GM18907 (cell line): ENCODE measurements around the gene TMC8.
"Not testable (repeated sequence)": the region's sequence is repeated elsewhere in the genome, so short reads cannot be mapped to it uniquely, and the experiment has no call there.

Experiments used
- ATAC-seq: cut with Tn5 transposase; IDR thresholded peaks from one replicate; pipeline ENCODE4 v1.9.1; 2021; ENCODE audit warnings: mild to moderate bottlenecking, moderate library complexity; ENCODE audit not compliant: unreplicated experiment

Gene TMC8

DNA sequence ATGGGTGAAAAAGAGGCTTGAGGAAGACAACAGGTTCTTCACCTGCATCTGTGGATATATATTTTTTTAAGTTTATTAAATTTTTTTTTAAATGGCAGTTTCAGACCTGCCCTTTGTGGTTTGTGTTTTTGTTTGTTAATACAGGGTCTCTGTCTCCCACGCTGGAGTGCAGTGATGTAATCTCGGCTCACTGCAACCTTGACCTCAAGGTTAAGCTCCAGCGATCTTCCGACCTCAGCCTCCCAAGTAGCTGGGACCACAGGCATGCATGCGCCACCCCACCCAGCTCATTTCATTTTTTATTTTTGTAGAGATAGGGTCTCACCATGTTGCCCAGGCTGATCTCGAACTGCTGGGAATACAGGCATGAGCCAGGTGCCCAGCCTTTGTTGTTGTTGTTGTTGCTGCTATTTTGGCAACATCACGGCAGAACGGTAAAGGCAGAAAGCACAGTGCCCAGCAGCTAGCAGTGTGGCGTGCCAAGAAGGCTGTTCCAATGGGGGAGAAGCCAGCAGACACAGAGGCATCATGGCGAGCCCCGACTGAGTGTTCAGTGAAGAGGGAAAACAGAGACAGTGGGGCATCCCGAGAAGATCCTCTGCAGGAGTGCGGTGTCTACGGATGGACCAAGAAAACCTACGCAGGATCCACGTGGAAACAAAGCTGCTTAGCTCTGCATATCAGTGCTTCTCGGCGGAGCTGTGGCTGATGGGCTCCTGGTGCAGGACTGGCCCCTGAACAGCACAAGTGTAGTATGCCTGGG is 21.7 kb upstream of the TMC8 start:
- no peak for ATAC-seq

DNA sequence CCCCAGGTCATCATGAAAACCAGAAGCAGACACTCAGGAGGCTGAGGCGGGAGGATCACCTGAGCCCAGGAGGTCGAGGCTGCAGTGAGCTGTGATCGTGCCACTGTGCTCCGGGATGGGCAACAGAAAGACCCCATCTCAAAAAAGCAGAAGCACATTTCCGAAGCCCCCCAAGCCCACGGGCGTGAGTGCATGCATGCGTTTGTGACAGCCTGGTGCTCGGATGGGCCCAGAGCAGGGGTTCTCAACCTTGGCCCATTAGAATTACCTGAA is 21.1 kb upstream of the TMC8 start:
- ATAC-seq, result no peak

DNA sequence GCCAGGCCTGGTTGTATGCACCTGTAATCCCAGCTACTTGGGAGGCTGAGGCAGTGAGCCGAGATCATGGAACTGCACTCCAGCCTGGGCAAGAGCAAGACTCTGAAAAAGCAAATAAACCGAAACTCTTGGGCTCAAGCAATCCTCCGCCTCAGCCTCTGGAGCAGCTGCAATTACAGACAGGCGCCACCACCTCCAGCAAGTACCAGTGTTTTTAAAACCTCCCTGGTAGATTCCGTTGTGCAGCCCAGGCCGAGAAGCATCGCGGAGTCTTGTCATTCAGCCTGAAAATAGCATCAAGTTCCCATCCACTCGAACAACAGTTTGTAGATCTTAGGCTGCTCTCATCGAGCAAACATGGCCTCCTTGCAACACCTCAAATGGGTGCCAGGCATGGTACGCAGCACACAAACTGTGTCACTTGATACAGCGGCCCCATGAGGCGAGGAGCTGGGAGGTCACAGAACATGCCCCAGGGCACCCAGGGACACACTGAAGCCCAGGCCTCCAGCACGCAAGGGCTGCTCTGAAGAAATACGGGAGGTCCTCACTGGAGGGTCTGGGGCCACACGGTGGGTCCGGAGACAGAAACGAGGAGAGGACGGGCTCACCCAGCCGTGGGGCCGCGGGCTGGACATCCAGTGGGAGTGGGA is 20.1 kb upstream of the TMC8 start:
- no peak for ATAC-seq

DNA sequence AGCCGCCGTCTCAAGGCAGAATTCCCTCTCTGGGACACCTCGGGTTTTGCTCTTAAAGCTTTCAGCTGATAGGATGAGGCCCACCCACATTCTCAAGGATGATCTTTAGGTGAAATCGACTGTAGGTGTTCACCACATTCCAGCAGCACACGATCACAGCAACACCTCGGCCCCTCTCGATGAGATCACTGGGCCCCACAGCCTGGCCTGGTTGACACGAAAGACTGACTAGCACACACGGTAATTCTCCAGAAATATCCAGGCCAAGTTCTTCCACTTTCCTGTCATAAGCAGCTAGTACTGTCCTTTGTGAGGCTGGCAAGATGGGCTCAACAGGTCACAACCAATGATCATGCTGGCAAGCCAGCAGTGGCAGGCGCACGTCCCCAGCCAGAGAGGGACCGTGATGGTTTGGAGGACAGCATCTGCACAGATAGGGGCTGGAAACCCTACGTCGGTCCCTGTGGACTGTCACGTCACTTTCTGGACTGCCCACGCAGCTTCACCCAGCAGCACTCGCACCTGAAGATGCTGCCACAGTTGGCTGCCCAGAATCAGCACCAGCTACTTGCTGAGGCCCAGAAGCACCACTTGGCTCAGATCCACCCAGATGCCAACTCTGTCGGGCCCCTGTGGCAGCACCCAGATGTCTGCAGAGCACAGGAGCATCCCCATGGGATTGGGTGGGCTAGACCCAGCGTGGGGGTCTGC is 19.4 kb upstream of the TMC8 start:
- ATAC-seq, result no peak

DNA sequence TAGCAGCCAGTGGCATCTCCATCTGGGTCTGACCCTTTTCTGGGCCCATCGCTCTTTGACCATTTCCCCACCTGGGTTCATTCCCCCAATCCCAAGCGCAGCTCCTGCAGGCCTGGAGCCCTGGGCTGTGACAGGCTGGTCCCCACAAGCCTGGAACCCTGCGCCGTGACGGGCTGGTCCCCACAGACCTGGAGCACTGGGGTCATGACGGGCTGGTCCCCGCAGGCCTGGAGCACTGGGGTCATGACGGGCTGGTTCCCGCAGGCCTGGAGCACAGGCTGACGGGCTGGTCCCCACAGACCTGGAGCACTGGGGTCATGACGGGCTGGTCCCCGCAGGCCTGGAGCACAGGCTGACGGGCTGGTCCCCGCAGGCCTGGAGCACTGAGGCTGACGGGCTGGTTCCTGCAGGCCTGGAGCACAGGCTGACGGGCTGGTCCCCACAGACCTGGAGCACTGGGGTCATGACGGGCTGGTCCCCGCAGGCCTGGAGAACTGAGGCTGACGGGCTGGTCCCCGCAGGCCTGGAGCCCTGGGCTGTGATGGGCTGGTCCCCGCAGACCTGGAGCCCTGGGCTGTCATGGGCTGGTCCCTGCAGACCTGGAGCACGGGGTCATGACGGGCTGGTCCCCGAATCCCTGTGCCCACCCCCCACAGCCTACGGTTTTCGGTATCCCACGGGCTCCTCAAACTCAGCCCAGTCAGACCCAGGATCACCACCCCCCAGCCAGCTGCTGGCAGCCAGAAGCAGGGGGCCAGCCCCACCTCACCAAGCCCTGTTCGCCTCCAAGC is 18.6 kb upstream of the TMC8 start:
- no peak for ATAC-seq

DNA sequence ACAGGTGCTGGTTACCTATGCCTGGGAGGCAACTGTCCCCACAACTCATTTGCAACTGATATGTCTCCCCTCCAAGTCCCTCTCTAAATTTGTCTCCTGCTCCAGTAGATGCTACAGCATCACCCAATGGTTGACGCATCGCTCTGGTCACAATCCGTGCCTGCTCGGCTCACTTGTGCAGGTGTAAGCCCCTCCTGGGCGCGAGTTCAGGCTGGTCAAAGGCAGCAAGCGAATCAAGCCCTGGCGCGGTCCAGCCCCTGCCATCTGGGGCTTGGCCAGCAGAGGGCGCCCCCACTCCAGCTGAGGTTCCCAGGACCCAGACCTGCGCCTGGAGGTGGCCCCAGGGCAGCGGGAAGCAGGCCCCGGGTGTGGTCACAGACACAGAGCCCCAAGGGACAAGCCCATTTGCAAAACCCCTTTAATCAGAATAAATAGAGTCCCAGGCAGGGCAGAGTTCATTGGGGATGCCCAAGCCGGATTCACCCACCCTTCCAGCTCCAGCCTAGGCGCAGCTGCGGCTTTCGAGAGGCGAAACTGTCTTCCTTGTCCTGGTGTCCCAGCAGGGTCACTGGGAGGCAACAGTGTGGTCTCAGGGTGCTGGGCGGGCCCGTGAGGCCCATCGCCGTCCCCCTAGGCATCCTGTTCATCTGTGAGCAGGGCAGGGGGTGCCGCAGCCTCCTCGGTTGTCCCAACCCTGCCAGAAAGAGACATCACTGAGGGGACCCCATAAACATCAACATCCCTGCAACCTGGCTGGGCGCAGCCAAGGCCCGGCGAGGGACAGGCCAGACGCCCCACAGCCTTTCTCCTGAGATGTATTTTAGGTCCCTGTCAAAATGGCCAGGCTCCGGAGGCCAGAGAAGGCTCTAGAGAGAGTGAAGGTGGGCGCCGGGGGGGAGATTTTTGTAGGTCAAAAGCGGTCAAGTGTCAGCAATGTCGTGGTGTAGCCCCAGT is 17.8 kb upstream of the TMC8 start:
- peak; percentile 54 for ATAC-seq

DNA sequence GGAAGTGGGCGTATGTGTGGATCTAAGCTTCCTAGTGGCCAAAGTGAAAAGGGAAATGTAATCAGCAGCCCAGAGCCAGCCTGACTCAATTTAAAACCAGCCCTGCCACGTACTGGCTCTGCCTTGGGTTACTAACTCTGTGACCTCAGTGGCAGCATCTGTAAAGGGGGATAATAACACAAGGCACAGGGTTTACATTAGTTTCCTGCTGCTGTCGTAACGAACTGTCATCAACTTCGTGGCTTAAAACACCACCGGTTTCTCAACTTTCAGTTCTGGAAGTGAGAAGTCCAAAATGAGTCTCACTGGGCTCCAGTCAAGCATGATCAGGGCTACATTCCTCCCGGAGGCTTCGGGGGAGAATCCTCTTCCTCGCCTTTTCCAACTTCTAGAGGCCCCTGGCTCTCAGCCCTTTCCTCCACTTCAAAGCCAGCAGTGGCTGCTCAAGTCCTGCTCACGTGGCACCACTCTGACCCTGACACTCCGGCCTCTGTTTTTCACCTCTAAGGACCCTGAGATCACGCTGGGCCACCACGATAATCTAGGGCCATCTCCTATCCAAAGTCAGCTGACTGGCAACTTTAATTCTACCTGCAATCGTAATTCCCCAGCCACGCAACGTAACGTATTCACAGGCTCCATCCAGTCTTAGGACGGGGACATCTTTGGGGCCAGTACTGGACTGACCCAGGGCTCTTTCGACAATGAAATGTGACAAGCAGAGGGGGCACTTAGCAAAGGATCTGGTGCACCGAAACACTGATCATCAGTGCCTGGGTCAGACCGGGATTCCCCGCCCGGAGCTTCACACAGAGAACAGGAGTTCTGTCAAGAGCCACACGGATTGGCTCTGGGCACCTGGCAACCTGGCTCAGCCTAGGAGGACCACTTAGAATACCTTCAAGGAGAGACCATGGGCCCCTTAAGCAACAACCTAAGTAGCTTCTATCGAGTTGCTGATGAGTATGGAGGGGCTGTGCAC is 16.5 kb upstream of the TMC8 start:
- no peak for ATAC-seq

DNA sequence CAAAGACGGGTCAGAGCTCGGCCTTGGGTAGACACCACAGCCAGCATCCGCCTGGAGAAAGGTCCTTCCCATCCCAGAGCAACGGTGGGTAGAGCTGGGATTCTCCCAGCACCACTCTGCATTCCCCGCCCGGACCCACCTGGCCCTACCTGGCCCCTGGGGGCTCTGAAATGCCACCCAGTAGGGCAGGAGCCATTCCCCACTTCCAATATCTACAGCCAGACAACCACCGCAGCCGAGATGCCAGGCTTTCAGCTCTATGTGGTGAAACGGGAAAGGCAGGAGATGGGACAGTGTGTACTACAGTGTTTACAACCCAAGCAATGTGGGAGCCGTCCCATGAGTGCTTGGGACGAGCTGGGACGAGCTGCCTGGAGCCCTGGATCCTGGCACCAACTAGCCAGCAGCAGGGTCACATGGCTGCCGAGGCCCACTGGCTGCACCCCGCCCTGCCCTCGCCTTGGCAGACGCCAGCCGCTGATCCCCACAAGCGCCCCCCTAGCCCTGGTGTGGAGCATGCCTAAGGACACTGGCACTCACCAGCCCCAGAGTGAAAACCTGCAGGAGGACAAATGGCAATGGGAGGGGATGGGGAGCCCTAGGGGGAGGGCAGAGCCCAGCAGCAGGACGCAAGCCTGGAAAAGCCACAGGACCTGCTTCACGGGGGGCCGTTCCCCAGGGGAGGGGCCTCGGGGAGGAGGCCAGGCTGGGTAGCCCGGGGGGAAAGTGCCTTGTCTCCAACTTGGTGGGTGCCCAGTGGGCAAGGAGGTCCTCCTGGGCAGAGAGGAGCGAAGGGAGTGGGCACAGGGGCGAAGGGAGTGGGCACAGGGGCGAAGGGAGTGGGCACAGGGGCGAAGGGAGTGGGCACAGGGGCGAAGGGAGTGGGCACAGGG is 15.5 kb upstream of the TMC8 start:
- no peak for ATAC-seq

DNA sequence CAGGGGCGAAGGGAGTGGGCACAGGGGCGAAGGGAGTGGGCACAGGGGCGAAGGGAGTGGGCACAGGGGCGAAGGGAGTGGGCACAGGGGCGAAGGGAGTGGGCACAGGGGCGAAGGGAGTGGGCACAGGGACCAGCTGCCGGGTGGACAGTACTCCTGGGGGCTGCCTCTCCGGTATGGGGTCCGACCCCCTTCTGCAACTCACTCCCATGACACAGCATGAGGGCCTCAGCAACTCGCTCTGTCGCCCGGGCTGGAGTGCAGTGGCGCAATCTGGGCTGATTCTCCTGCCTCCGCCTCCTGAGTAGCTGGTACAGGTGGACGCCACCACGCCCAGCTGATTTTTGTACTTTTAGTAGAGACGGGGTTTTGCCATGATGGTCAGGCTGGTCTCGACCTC is 14.8 kb upstream of the TMC8 start:
- not testable (repeated sequence) for ATAC-seq

DNA sequence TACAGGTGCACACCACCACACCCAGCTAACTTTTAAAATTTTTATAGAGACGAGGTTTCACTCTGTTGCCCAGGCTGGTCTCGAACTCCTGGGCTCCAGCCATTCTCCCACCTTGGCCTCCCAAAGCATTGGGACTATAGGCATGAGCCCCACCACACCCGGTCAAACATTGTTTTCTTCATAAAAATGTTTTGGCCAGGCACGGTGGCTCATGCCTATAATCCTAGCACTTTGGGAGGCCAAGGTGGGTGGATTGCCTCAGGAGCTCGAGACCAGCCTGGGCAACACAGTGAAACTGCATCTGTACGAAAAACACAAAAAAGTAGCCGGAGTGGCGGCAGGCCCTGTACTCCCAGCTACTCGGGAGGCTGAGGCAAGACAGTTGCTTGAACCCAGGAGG is 14.2 kb upstream of the TMC8 start:
- ATAC-seq, result no peak

DNA sequence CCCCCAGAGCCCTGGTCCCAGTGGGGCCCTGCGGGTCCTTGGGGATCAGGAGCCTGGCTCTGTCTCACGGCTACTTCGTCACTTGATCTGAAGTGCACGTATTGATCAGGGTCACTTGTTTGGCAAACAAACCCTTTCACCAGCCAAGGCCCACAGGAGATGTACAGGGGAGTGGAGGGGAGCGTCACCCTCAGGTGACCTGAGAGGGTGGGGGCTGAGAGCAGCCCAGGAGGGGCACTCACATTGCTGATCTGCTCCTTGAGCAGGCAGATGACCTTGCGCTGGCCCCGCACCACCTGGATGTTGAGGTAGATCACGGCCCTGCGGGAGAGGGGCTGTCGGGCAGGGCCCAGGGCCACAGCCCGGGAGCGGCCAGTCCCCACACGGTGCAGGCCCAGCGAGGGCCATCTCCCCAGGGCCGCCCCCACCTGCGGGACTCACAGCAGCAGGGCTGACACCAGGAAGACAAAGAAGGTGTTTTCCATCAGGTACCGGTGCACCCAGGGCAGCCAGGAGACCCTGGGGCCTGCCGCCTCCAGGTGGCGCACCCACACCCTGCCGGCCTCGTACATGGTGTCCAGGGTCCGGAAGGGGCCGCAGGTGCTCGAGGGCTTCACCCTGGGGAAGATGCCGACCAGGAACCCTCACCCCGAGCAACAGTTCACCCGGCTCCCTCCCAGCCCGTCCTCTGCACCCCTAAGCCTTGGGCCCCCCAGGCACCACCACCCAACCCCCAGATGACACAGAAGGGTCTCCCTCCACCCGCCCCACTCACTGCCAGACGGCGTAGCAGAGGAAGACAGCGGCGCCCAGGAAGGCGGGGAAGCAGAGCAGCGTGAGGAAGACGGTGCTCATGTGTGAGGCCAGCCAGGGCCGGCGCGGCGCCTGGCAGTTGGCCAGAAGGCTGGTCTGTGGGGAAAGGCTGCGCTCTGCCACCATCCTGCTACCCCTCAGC is 13.3 kb upstream of the TMC8 start:
- no peak for ATAC-seq

DNA sequence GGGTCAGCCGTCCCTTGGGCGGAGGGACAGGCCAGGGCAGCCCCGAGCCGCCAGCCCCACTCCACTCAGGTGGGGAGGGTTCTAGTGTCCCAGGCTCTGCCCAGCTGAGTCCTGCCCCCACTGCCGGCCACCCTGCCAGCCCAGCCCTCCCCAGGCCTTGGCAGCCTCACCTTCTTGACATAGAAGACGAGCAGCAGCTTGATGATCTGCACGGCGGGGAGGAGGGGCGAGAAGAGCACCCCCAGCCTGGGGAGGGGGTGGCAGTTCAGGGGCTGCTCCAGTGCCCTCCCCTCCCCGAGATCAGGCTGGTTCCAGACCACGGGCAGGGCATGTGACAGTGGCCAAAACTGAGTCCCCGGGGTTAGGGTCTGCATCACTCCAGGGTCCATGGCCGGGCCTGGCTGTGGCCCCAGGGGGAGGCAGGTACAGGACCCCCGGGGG is 11.8 kb upstream of the TMC8 start:
- no peak for ATAC-seq

DNA sequence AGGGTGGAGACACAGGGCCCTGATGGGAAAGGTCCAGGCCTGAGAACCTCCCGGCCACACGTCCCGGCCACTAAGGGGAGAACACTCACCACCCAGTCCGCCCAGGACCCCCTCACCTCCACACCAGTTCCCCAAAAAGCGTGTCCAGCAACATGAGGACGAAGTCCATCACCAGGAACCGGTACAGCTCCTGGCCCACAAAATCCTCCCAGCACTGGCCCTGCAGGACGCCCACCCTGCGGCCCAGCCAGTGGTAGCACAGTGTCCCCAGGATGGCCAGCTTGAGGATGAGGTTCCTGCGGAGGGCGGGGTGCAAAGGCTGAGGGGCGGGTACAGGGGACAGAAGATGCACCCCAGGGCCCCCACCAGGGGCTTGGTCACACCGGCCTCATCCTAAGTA is 10.0 kb upstream of the TMC8 start:
- ATAC-seq, result no peak

DNA sequence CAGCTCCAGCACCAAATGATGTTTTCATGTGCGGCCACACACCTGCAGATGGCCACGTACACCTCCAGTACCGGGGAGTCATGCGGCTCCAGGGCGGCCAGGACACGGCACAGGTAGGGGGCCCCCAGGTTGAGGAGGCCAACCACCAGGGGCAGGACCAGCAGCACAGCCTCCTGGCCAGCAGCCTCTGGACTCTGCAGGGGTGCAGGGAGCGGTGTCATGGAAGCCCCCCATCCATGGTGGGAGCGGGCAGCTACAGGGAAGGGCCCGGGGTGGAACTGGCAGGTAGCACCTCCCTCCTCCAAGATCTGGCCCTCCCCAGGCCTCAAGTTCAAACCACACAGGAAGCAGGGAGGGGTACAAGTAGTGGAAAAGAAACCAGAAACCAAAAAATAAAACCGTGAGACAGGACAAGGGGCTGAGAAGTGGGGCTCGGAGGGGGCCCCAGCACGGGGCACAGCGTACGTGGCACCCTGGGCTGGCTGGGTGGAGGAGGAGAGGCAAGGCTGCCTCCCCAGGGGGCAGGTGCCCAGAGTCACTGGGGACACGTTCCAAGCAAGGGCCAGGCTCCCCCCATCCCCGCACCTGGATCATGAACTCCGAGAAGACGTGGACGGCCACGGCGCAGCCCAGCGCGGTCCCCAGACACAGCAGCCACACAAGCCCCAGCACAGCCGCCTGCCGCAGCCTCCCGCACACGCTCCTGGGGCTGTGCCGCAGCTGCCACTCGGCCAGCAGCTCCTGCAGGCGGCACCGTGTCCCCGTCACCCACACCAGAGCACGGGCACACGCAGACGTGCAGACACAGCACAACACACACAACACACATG is 9.4 kb upstream of the TMC8 start:
- ATAC-seq, result peak; percentile 31

DNA sequence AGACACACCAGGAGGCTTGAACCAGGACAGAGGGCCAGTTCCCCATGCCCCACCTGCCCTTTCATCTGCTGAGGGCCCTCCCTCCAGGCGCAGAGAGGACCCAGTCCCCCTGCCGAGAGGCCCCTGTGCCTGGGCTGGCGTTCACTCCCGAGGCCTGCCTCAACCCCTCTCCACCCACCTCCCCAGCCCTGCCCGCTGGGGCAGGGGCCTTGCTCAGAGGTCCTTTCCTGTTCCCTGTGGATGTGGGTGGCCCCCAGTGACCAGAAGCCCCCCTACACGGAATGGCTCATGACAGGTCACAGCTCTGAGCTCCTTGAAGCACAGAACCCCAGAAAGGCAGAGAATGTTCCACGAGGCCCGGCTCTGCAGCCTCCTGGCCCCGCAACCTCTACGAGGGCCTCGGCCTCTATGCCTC is 8.8 kb upstream of the TMC8 start:
- no peak for ATAC-seq
